HG03103 (cell line): ENCODE measurements around the gene AGTRAP.

ENCODE experiments used
- ATAC-seq: cut with Tn5 transposase; IDR thresholded peaks from one replicate; pipeline ENCODE4 v1.9.1; 2021; ENCODE audit warnings: low read depth; ENCODE audit not compliant: unreplicated experiment

Gene AGTRAP

DNA sequence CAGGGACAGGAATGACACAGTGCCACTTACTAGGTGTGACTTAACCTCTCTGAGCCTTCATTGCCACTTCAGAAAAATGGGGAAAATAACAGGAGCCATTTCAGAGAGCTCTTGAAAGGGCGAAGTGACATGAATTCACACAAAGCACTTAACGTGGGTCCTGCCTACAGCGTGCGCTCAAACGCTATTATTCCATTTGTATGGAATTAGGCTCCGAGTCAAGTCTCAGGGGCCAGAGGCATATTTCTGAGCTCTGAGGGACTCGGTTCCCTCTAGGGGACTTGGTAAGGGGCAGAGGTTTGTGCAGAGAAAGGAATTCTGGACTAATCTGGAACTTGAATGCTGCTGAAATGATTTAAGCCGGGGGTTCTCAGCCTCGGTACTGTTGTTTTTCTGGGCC is 30.3 kb upstream of the AGTRAP start:
- ATAC-seq = no peak

DNA sequence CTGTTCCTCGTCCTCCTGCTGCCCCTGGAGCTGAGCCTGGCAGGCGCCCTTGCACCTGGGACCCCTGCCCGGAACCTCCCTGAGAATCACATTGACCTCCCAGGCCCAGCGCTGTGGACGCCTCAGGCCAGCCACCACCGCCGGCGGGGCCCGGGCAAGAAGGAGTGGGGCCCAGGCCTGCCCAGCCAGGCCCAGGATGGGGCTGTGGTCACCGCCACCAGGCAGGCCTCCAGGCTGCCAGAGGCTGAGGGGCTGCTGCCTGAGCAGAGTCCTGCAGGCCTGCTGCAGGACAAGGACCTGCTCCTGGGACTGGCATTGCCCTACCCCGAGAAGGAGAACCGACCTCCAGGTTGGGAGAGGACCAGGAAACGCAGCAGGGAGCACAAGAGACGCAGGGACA is 29.6 kb upstream of the AGTRAP start:
- no peak for ATAC-seq

DNA sequence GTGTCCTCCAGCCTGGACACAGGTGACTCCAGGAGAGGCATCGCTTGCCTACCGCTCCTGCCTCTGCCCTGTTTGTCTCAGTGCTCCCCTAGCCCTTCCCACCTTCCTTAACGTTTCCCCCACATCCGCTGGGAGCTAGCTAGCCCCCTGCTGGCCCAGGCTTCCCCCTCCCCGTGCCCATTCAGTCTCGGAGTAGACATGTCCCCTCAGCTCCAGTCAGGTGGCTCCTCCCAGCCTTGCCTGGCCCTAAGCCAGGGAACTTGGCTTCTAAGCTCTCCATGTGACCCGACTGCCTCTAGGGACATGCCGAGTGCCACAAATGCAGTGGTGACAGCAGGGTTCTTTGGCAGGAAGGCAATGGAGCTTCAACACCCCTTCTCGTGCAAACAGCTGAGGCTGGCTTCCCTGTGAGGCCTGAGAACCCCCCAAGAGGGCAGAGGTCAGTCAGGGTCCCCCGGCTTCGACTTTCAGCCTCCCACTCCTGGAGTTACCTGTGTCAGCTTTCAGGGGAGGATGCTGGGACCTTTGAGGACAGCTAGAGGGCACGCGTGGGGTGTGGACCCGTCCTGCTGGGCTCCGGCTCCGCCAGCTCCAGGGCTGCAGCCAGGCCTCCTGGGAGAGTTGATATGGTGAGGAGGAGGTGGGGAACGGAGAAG is 28.2 kb upstream of the AGTRAP start:
- no peak for ATAC-seq

DNA sequence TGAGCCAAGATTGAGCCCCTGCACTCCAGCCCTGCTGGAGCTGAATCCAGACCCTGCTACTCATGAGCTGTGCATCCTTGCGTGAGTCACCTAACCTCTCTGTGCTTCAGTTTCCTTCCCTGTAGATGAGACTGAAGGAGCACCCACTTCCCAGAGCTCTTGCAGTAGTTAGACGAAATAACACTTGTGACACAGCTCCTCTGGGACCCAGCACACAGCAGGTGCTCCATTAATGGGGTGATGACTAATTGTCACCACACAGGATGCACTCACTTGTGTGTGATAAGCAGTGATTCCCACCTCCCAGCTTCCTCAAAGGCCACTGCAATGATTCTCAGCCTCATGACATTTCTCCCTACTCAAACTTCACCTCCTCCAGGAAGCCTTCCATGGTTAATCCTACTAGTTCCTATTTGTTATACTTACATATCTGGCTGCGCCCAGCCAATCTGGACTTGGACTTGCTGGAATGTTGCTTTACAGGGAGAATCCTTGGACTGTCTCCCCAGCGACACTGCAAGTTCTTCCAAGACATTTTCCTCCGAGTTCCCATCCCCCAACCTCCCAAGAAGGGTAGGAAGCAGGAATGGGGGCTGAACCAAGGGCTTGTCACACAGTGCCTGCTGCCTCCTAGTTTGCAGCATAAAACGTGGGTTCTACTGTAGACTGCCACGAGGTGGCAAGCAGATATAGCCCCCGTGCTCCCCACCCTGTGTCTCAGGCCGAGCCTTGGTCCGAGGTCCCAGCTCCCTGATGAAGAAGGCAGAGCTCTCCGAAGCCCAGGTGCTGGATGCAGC is 27.2 kb upstream of the AGTRAP start:
- no peak for ATAC-seq

DNA sequence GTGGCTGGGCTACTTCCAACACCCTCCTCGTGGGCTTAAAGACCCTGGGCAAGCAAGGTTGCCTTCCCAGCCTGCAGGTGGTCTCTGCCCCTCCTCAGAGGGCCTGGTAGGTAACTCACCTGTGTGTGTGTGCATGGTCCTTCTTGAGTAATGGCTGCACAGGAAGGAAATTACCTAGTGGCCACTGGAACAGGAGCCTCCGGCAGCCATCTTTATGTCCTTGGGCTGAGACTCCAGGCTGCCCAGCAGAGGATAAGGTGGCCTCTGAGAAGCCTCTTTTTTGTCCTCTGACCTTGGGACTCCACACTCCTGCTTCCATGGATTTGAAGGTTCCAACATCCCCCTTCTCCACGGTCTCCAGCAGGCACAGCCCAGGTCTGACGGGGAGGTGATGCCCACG is 24.4 kb upstream of the AGTRAP start:
- no peak for ATAC-seq

DNA sequence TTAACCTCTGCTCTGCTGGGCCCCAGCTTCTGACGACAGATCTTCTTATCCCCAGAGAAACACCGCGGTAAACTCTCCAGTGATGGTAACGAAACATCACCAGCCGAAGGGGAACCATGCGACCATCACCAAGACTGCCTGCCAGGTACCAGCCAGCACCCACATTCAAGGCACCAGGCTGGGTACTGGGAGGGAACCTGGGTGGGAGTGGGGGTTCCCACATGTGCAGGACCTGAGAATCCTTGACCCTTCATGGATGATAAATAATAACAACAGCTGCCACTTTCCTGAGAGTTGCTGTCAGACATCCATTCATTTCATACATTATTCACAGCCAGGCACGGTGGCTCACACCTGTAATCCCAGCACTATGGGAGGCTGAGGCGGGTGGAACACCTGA is 23.7 kb upstream of the AGTRAP start:
- ATAC-seq = no peak

DNA sequence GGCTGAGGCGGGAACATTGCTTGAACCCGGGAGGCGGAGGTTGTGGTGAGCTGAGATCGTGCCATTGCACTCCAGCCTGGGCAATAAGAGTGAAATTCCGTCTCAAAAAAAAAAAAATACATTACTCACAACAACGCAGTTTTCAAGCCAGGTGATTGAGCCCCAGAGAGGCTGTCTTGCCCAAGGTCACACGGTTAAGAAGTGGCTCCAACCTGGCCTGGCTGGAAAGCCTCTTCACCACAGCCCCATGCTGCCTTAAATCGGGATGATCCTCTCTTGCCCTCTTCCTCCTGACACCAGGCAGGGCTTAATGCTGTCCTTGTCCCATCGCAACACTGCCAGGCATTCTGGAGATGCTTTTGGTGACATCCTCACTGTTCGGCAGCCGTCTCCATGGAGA is 22.8 kb upstream of the AGTRAP start:
- no peak for ATAC-seq

DNA sequence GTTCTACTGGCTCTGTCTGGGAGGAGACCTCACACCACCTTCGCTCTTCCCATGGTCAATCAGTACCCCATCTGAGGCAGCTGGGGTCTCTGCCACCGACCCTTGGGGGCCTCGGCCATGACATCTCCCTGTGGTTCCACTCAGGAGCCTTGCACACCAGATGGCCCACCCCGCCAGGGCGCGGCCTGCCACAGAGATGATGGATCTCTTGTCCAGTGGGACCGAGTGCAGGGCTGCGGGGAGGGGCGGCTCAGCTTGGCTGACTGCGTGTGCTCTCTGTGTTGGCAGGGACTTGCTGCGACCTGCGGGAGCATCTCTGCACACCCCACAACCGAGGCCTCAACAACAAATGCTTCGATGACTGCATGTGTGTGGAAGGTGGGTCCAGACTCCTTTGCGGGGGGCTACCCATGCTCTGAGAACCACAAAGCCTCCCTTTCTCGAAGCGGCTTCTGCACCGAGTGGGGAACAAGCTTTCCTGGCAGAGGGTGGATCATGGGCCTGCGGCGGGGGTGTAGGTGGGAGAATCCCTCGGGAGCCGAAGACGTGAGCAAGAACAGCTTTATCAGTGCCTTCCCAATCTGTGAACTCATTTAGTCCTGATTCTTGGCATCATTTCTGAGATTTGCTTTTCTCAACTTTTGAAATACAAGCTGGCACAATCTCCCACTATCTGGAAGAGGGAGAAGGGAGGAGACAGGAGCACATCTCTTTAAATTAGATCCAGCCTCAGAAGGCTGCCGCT is 20.9 kb upstream of the AGTRAP start:
- ATAC-seq = no peak

DNA sequence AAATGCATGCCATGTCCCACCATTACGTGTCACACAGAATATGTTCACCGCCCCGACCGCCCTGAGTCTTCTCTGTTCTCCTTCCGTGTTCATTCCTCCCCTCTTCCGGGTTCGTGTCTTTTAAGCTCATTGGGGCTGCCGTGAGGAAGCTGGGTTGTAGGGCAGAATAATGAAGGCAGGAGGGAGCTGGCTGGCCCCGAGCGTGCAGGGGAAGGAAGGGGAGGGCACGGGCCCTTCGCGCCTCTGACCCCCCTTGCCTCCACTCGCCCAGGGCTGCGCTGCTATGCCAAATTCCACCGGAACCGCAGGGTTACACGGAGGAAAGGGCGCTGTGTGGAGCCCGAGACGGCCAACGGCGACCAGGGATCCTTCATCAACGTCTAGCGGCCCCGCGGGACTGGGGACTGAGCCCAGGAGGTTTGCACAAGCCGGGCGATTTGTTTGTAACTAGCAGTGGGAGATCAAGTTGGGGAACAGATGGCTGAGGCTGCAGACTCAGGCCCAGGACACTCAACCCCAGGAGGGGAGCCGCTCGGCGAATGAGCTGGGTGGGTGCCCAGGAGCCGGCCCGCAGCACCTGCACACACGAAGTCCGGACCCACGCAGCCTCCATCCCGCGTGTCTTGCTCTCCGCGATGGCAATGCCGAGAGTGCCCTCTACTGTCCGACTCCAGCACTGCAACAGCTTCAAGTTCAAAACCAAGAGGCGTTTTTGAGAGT is 16.5 kb upstream of the AGTRAP start:
- no peak for ATAC-seq

DNA sequence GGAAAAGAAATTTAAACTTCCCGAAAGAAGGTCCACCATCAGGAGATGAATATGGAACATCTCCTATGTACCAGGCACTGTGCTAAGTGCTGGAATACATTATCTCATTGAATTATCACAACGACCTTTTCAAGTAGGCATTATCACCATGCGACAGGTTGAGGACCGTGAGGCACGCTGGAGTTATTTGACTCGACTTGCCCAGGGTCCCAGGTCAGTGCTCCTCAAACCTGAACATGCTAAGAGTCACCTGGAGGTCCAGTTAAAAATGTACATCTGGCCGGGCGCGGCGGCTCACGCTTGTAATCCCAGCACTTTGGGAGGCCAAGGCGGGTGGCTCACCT is 15.9 kb upstream of the AGTRAP start:
- no peak for ATAC-seq

DNA sequence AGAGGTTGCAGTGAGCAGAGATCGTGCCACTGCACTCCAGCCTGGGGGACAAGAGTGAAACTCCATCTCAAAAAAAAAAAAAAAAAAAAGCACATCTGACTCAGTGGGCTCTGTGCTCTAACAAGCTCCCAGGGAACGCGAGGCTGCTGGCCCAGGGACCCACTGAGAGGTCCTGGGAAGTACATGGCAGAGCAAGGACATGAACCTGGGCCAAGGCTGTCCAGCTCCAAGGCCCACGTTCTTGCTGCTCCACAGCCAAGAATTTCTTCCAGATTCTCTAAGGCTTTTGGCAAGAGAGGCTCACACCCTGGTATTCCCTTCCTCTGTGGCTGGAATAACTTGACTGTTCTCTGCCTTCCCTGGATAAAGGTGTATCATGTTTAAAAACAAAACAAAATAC is 15.4 kb upstream of the AGTRAP start:
- ATAC-seq = no peak

DNA sequence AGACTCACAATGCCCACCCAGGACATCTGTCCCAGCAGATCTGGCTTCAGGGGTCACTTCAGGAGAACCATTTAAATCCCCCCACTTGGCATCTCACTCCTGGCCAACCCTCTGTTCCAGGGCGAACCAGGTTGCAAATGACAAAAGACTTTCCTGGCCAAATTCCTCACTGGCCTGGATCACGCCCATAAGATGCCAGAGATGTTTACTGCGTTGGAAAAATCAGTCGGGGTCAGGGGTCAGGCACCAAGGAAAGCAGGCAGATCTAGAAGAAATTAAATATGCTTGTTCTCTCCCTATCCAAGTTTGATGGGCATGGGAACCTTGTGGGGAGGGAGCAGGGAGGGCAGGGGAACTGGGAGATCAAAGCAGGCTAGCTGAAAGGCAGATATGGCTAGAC is 14.6 kb upstream of the AGTRAP start:
- ATAC-seq = no peak

DNA sequence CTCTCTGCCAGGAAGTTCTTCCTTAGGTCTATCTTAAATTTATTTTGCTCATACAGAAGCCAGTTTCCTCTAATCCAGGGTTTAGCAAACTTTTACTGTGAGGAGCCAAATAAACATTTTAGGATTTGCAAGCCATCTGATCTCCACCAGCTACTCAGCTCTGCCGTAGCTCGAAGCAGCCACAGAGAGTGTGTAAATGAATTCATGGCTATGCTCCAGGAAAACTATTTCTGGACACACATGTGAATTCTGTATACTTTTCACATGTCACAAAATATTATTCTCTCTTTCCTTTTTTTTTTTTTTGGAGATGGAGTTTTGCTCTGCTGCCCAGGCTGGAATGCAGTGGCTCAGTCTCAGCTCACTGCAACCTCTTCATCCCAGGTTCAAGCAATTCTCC is 13.4 kb upstream of the AGTRAP start:
- no peak for ATAC-seq

DNA sequence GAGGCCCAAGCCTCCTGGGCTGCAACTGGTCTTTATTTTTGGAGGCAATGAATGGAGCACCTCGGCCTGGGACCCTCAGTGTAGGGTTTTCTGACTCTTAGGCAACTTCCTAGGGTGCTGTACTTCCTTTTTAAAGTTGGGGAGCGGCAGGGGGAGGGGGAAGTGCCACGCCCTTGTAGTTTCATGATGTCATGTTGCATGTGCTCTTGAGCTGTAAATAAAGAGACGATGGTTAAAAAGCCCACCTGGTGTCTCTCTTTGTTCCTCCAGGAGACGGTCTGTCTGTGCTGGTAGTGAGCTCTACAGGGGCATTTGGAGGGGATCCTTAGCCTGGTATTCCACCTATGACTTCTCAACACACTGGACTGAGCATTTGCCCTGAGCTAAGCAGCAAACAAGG is 10.3 kb upstream of the AGTRAP start:
- no peak for ATAC-seq

DNA sequence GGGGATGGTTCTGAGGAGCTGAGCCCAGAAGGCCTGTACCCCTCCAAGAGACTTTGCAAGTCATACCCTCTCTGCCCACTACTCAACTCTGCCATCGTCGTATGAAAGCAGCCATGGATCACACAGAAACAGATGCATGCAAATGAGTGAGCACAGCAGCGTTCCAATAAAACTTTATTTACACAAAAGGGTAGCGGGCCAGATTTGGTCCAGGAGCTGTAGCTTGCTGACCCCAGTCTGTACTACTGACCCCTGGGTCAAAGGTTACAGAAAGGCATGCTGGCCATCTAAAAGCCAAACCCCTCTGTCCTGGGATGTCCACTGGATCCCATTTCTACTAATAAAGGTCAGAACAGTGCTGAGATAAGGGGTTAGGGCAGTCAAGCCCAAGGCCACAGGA is 8.8 kb upstream of the AGTRAP start:
- no peak for ATAC-seq

DNA sequence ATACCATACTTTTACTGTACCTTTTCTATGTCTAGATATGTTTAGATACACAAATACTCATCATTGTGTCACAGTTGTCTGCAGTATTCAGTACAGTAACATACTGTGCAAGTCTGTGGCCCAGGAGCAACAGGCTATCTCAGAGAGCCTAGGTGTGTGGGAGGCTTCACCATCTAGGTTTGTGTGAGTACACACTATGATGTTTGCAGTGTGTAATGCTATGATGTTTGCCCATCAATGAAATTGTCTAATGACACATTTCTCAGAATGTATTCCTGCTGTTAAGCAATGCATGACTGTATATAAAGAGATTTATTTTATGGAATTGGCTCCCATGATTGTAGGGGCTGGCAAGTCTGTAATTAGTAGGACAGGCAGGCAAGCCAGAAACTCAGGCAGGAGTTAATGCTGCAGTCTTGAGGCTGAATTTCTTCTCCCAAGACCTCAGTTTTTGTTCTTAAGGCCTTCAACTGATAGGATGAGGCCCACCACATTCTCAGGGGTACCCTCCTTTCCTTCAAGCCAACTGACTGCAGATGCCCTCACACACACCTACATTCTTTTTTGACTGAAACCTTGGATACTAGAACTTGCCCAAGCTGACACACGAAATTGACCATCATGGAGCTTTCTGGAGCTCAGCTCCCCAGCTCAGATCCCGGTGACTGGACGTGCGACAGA is 7.7 kb upstream of the AGTRAP start:
- ATAC-seq = no peak

DNA sequence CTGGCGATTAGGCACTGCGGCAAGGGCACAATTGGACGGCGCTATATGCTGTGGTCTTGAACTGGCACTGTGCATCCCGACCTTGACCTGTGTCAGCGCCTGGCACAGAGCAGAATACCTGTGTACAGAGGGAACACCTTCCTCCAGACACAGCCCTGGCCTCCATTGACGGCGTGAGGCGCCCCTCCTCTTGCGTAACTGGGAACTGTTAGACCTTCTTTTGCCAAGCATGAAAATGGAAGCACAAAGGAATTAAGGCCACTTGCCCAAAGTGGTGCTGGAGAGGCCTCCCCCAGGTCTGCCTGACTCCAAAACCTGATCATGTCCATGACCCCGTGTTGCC is 6.8 kb upstream of the AGTRAP start:
- ATAC-seq = no peak

DNA sequence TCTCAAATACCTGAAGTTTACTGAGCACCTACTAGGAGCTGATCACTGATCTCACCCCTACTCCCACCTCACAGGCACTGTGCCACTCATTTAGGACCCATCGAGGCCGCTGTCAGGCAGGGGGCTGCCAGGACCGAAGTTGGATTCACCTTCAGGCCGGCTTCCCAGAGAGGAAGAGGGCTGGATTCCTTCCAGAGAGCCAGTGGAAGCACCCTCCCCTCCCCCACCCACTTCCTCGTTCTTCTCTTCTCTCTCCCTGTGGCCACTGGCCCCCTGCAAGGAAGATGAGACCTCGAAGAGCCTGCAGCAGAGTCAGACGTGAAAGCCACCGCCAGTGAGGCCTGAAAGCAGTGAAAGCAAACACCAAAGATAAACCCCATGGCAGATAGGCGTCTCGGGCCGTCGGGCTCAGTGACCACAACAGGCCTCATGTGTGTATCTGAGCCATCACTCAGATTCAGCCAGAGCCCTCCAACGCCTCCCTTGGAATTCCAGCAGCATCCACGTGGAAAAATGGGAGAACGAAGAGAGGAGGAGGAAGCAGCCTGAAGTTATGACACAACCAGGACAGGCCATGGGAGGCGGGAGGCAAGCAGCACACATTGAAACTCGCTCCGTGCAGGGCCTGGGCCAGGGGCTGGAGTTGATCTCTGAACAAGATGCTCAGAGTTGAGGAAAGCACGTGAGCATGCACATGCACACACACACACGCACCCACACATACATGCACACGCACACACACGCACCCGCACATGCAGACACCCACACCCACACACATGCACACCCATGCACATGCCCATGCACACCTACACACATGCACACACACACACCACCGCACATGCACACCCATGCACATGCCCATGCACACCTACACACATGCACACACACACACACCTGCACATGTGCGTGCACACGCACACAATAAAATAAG is 6.2 kb upstream of the AGTRAP start:
- no peak for ATAC-seq

DNA sequence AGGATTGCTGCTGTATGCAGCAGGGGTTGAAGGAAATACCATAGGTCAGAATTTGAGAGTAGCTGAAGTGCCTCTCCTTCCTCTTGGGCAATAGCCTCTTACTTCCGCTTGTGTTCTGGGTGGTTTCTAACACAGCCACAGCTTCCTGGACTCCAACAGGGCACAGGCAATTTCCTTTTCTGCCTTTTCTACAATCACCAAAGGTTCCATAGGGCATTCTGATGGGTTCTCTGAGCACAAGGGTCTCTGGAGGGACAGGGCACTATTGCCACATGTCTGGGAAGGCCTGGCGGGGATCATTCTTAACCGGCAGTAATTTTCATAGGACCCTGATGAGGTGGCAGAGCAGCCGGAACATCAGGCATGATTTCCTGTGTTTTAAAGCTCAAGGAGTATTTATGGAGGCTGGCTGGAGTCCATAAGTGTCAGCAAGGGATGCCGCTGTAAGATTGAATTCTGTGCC is 5.5 kb upstream of the AGTRAP start:
- ATAC-seq = no peak
